Midbrain (tissue), 1 donor: ENCODE results near the gene PPFIA2.

ENCODE experiments used
- DNase-seq: peaks from one replicate; lab custom pipeline; 2025; lab: John Stamatoyannopoulos, UW

PPFIA2 gene

GRCh38 chr12:81546811-81547210, 212.3 kb downstream of the PPFIA2 start:
- no peak for DNase-seq

- no peak for DNase-seq
Measured at GRCh38 chr12:81543621-81544139, 215.5 kb downstream of the PPFIA2 start.

GRCh38 chr12:81542065-81543010, 216.8 kb downstream of the PPFIA2 start:
- DNase-seq = no peak

GRCh38 chr12:81541121-81541520, 218.0 kb downstream of the PPFIA2 start:
- no peak for DNase-seq

GRCh38 chr12:81539279-81539678, 219.9 kb downstream of the PPFIA2 start:
- DNase-seq = no peak

GRCh38 chr12:81533054-81533453, 226.1 kb downstream of the PPFIA2 start:
- DNase-seq = no peak

- no peak for DNase-seq
Measured at GRCh38 chr12:81530352-81530751, 228.8 kb downstream of the PPFIA2 start.

- DNase-seq = no peak
Measured at GRCh38 chr12:81520064-81520945, 238.8 kb downstream of the PPFIA2 start.

- DNase-seq = no peak
Measured at GRCh38 chr12:81518638-81519037, 240.5 kb downstream of the PPFIA2 start.

GRCh38 chr12:81517296-81517695, 241.9 kb downstream of the PPFIA2 start:
- DNase-seq = no peak

GRCh38 chr12:81502912-81503695, 256.0 kb downstream of the PPFIA2 start:
- no peak for DNase-seq

- DNase-seq = no peak
Measured at GRCh38 chr12:81500788-81501187, 258.4 kb downstream of the PPFIA2 start.

GRCh38 chr12:81499809-81500208, 259.3 kb downstream of the PPFIA2 start:
- no peak for DNase-seq

- DNase-seq = no peak
Measured at GRCh38 chr12:81492131-81492720, 266.9 kb downstream of the PPFIA2 start.

GRCh38 chr12:81472934-81473333, 286.2 kb downstream of the PPFIA2 start:
- DNase-seq = no peak

- no peak for DNase-seq
Measured at GRCh38 chr12:81470923-81471322, 288.2 kb downstream of the PPFIA2 start.

GRCh38 chr12:81468206-81468605, 290.9 kb downstream of the PPFIA2 start:
- DNase-seq = no peak

GRCh38 chr12:81465876-81466275, 293.3 kb downstream of the PPFIA2 start:
- DNase-seq = no peak

GRCh38 chr12:81465191-81465590, 294.0 kb downstream of the PPFIA2 start:
- no peak for DNase-seq

- DNase-seq = no peak
Measured at GRCh38 chr12:81461163-81461562, 298.0 kb downstream of the PPFIA2 start.
